KOPT-K1 (cell line): Measurements from ENCODE around the gene CXCL3.

ENCODE experiments used
- H3K27ac ChIP-seq: fragments of 200-600 bp; sonication (generic); 2 replicates; pipeline ENCODE4 v1.5.1; 2016; ENCODE audit warnings: antibody characterized with exemption, mild to moderate bottlenecking, low read depth, low read length; ENCODE audit not compliant: poor library complexity, severe bottlenecking
- H3K36me3 ChIP-seq: fragments of 200-600 bp; sonication (generic); 2 replicates; pipeline ENCODE4 v1.5.1; 2017; ENCODE audit warnings: antibody characterized with exemption, mild to moderate bottlenecking, low read length, moderate library complexity; ENCODE audit not compliant: insufficient read depth
- H3K9me3 ChIP-seq: fragments of 200-600 bp; sonication (generic); 2 replicates; pipeline ENCODE4 v1.5.1; 2017; ENCODE audit warnings: antibody characterized with exemption, low read length, mild to moderate bottlenecking; ENCODE audit not compliant: insufficient read depth, poor library complexity, severe bottlenecking

CXCL3 gene

DNA sequence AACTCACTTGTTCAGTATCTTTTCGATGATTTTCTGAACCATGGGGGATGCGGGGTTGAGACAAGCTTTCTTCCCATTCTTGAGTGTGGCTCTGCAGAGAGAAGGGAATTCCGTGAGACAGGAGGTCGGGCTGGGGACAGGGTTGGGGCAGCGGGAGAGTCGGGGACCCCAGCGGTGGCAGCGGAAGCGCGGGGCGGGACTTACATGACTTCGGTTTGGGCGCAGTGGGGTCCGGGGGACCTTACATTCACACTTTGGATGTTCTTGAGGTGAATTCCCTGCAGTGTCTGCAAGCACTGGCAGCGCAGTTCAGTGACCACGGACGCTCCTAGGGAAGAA is 434 bp downstream of the CXCL3 start:
- peaks cover 9% of the 10 kb centered on the region for H3K9me3 ChIP-seq
- H3K36me3 ChIP-seq: no peaks in the 10 kb centered on the region
- no peak overlapping the region for H3K27ac ChIP-seq

DNA sequence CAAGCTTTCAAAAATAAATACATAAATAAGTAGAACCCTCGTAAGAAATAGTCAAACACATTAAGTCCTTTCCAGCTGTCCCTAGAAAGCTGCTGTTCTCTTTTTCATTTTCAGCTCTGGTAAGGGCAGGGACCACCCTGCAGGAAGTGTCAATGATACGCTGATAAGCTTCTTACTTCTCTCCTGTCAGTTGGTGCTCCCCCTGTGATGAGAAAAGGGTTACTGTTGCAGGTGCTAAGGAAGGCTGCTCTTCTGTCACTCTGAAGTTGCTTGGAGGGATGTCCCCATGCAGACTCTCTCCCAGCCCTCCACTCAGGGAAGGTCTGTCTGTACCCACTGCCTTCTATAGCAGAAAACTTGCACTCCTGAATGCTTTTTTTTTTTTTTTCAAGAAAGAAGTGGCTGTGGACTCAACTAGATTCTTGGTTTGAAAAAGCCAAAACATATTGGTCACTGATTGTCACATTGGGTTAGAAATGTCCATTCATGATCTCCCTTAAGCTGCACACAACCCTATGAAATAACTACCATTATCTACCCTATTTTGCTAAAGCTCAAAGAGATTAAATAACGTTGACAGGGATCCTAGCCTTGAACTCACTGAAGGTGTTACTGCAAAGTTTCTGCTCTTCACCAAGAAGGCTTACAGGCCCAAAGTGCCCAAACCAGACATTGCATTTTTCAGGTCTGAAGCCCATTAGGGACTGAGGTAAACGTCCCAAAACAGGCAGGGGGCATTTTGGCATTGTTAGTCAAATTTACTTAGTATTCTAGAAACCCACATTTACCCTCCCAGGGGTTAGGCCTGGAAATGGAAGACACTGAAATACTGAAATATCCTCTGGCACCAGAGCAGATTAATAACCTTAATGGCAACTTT is 1.2 kb downstream of the CXCL3 start:
- no peaks in the 10 kb centered on the region for H3K36me3 ChIP-seq
- peaks cover 9% of the 10 kb centered on the region for H3K9me3 ChIP-seq
- no peak overlapping the region for H3K27ac ChIP-seq

DNA sequence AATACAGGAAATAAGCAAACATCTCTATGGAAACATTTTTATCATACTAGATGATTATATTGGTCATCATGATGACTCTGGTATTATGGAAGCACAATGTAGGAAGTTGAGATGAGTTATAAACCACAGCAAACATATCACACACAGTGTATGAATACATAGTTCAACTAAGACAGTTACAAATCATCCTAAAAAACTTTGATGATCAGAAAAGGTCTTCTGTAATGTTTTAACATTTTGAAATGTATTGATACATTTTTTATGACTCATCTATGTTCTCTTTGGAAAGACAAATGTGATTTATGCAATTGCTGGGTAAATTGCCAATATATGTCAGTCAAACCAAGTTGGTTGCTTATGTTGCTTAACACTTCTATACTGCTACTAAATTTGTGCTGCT is 4.8 kb downstream of the CXCL3 start:
- peaks cover 4% of the 10 kb centered on the region for H3K9me3 ChIP-seq
- no peak overlapping the region for H3K27ac ChIP-seq

DNA sequence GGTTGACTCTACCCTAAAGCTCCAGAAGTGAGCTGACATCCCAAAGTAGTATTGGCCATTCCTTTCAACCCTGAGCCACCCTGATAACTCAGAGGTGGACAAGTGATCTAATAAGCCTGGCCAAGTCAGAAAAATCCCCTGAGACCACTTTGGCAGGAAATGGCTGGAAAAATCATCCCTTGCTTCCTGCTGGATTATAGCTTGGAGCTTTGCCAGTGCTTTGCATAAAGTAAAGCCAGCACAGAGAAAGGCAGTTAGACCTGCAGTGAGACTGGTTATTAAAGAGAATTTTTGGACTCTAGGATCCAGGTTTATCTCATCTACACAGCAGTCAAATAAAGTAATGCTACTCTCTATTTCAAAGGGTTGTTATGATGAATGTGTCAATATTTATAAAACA is 6.4 kb downstream of the CXCL3 start:
- Histone ChIP-seq H3K9me3 (no peaks in the 10 kb centered on the region), H3K27ac (no peak overlapping the region)

More for the DNA sequence above, 4.8 kb downstream of the CXCL3 start:
- no peaks in the 10 kb centered on the region for H3K36me3 ChIP-seq

DNA sequence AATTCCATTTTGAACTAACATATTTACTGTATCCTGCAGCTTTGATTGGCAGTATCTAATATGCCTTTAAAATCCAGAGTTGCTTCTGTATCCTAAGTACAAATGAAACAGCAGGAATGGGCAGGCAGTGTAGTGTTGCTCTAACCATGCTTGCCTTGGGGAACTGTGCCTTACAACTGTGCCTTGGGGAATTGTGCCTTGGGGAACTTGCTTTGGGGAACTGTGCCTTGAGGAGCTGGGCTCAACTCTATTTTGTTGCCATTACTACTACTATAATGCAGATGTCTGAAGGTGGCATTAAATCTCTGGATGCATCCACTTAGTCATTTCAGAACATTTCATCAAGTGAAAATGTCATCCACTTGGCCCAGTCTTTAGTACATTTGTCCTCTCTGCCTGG is 6.9 kb downstream of the CXCL3 start:
- H3K9me3 ChIP-seq: no peaks in the 10 kb centered on the region
- no peak overlapping the region for H3K27ac ChIP-seq
- H3K36me3 ChIP-seq: no peaks in the 10 kb centered on the region

More for the DNA sequence above, 6.4 kb downstream of the CXCL3 start:
- no peaks in the 10 kb centered on the region for H3K36me3 ChIP-seq

DNA sequence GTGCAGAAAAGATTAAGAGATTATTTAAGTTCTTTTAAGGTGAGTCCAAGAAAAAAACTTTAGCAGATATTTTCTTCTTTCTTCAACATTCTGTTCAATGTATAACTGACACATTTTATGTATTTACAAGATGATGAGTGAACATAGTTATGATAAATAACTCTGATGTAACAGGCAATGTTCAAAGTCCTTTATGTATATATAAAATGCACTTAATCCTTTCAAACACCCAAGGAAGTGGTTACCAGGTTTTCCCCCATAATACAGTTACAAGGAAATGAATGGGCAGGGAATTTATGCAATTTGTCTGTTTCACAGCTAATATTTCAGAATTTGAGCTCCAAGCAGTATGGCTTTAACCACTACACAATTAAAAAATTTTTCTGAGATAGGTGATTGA is 8.2 kb downstream of the CXCL3 start:
- Histone ChIP-seq H3K27ac (no peak overlapping the region), H3K36me3 (no peaks in the 10 kb centered on the region), H3K9me3 (no peaks in the 10 kb centered on the region)

DNA sequence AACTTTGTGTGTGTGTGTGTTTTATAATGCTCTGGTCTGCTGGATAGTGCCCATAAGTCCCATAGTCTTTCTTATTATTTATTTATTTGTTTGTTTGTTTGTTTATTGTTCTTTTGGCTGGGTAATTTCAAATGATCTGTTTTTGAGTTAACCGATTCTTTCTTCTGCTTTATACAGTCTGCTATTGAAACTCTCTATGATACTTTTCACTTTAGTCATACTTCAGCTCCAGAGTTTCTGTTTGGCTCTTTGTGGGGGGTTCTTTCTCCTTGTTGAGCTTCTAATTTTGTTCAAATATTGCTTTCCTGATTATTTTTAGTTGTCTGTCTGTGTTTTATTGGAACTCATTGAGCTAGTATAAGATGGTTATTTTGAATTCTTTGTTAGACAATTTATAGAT is 10.0 kb downstream of the CXCL3 start:
- Histone ChIP-seq H3K27ac (no peak overlapping the region), H3K9me3 (no peaks in the 10 kb centered on the region), H3K36me3 (no peaks in the 10 kb centered on the region)

DNA sequence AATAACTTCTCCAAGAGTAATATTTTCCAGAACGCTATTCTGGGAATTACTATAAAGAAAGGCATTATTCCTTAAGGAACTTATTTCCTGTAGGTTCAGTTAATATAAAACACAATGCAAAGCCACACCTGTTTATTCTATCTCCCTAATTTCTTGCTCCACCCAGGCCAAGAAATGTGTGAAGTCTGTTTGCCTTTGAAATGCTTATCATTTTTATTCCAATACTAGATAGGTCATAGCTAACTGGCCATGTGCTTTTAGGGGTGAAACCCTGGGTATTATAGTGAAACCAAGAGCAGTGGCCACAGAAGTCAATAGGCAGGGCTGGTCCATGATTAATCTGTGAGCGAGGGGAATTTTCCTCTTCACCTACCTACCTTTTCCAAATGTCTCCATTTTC is 14.8 kb downstream of the CXCL3 start:
- no peaks in the 10 kb centered on the region for H3K36me3 ChIP-seq
- no peak overlapping the region for H3K27ac ChIP-seq
- H3K9me3 ChIP-seq: no peaks in the 10 kb centered on the region

DNA sequence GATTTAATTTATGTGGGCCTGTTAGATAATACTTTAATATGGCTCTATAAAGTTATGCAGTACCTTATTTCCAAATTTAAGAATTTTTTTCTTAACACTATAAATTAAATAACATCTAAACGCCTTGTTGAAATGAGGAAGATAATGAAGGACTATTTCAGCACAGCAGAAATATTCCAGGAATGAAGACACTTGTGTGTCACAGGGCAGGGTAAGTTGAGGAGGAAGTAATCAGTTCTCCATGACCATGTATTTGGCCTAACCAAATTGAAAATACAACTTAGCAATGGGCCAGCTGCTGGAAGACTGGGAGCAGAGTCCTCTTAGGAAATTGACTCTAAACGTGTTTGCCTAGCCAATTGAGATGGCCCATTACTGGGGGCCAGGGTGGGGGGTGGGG is 16.9 kb downstream of the CXCL3 start:
- Histone ChIP-seq H3K36me3 (no peaks in the 10 kb centered on the region), H3K27ac (no peak overlapping the region), H3K9me3 (no peaks in the 10 kb centered on the region)

DNA sequence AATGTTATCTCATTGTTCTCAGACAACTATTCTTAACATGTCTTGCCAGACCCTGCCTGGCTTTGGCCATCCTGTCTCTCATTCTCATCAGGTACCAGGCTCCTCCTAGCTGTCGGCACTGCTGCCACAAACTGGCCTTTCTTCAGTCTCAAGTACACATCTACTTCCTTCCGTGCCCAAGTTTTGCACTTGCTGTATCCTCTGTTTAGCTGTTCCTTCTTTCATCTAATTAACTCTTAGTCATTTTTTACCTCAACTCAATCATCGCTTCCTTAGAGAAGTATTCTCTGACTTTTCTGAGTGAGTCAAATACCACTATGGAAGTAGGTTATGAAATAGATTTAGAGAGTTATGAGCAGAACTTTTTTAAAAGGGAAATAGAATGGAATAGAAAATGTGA is 19.7 kb downstream of the CXCL3 start:
- no peaks in the 10 kb centered on the region for H3K9me3 ChIP-seq
- H3K36me3 ChIP-seq: no peaks in the 10 kb centered on the region
- no peak overlapping the region for H3K27ac ChIP-seq

DNA sequence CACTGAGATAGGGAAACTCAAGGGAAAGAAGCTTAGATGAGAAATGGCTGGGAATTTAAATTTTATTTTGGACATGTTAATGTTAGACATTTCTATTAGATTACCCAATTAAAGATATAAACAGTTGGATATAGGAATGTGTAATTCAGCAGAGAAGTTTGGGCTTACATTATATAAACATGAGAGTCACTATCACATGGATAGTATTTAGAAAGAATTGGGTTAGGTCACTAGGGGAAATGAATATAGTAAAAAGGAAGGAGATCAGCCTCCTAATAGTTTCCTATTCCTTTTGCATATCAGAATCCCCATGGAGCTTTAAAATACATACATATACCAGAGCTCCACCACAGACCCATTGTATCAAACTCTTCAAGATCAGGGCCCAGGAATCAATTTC is 20.4 kb downstream of the CXCL3 start:
- Histone ChIP-seq H3K27ac (no peak overlapping the region), H3K9me3 (no peaks in the 10 kb centered on the region), H3K36me3 (no peaks in the 10 kb centered on the region)

DNA sequence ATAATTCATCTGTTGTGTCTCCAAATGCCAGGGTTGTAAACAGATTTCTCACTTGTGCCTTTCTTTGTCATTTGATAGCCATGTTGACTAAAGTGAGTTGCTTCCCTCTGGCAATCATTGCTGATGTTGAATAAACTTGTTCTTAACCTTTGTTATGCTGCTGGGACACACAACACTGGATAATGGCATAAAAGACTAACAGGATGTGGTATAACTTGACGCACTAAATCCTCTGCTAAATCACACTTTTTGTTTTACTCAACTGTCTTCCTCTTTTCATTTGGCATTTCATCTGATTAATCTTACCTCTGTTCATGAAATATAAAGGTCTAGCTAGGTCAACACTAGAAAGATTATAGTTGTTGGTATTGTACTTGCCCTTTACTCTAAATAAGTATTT is 22.4 kb downstream of the CXCL3 start:
- H3K27ac ChIP-seq: no peak overlapping the region
- H3K9me3 ChIP-seq: no peaks in the 10 kb centered on the region
- no peaks in the 10 kb centered on the region for H3K36me3 ChIP-seq

DNA sequence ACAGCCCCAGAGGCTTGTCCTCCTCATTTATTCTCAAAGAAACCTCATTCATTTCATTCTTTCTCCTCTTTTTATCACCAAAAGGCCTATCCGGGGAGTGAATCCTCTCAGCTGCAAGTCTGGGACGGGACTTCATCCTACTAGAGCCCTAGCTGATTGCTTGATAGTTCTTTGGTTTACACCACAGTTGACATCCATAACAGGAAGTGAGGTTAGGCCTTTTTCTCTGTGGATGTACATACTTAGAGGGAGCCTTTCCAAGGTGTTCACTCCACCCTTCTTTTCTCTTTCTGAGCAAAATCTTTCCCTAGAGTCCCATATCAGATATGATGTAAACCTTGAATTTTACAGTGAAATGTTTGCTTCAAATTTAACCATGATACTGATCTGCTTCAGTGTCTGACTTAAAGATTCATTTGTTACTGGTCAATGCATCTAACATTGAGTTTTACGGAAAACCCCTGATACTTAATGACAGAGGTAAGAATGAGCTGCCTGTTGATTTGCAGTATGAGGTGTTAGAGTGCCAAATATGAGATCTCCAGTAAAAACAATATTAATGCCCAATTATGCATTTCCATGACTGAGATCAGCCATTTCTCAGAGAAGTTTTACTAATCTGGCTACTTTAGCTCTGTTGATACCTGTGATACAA is 23.2 kb downstream of the CXCL3 start:
- no peak overlapping the region for H3K27ac ChIP-seq
- no peaks in the 10 kb centered on the region for H3K36me3 ChIP-seq
- no peaks in the 10 kb centered on the region for H3K9me3 ChIP-seq

DNA sequence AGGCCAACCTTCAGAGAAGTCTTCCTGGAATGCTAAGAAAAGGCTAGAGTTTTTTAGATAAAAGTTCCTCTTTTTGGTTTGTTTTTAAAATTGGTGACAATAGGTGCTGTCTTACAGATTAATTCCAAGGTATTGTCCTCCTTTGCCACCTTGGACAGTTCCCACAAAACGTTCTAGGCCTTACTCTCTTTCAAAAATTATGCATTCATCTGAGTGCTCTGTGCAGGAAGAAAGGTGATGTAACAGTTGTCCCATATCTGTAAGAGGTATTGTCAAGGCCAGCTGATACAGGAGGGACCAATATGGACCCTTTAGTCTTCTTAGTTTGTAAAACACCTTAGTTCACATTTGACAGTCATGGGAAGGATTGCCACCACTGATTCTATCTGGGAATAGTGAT is 24.2 kb downstream of the CXCL3 start:
- H3K9me3 ChIP-seq: no peaks in the 10 kb centered on the region
- H3K36me3 ChIP-seq: no peaks in the 10 kb centered on the region
- no peak overlapping the region for H3K27ac ChIP-seq

DNA sequence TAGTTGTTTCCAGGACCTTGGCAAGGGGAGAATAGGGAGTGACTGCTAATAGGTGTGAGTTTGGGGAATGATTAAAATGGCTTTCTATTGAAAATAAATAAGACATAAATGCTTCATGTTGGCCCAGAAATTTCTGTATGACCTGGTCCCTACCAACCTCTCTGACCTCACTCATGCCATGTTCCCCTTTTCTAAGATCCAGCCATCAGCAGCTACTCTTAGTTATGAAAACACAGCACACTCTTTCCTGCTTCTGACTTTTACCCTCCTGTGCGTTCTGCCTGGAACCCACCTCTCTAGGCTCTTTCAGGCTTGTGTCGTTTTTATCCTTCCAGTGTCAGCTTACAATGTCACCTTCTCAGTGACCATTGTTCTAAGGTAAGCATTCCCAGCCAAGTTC is 25.2 kb downstream of the CXCL3 start:
- Histone ChIP-seq H3K9me3 (no peaks in the 10 kb centered on the region), H3K27ac (no peak overlapping the region), H3K36me3 (no peaks in the 10 kb centered on the region)

DNA sequence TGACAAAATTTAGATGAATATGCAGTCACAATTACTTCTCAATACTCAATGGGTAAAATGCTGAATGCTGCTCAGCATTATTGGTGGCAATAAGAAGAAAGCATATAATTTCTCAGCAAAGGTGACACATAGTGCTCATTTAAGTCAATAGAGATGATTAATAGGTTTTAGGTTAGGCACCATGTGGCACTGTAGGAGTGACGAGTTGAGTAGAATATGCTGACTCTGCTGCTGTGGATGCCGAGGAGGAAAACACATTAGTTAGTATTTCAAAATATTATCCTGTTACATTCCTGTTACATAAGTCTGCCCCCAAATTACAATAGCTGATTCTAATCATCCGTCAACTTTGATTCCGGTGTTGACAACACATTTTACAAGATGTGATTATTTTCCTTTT is 26.4 kb downstream of the CXCL3 start:
- Histone ChIP-seq H3K36me3 (no peaks in the 10 kb centered on the region), H3K9me3 (no peaks in the 10 kb centered on the region), H3K27ac (no peak overlapping the region)
